NK-92 (cell line): ENCODE measurements around the gene WDPCP.
A peak's percentile ranks its signal among the peaks of the same experiment; 100 is the strongest.
"Not testable (repeated sequence)": the region's sequence is repeated elsewhere in the genome, so short reads cannot be mapped to it uniquely, and the experiment has no call there.

Experiments
- DNase-seq: peaks from one replicate; lab custom pipeline; 2025; ENCODE audit not compliant: unreplicated experiment; lab: John Stamatoyannopoulos, UW

Gene WDPCP, protein sequence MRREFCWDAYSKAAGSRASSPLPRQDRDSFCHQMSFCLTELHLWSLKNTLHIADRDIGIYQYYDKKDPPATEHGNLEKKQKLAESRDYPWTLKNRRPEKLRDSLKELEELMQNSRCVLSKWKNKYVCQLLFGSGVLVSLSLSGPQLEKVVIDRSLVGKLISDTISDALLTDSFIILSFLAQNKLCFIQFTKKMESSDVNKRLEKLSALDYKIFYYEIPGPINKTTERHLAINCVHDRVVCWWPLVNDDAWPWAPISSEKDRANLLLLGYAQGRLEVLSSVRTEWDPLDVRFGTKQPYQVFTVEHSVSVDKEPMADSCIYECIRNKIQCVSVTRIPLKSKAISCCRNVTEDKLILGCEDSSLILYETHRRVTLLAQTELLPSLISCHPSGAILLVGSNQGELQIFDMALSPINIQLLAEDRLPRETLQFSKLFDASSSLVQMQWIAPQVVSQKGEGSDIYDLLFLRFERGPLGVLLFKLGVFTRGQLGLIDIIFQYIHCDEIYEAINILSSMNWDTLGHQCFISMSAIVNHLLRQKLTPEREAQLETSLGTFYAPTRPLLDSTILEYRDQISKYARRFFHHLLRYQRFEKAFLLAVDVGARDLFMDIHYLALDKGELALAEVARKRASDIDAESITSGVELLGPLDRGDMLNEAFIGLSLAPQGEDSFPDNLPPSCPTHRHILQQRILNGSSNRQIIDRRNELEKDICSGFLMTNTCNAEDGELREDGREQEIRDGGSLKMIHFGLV

DNA sequence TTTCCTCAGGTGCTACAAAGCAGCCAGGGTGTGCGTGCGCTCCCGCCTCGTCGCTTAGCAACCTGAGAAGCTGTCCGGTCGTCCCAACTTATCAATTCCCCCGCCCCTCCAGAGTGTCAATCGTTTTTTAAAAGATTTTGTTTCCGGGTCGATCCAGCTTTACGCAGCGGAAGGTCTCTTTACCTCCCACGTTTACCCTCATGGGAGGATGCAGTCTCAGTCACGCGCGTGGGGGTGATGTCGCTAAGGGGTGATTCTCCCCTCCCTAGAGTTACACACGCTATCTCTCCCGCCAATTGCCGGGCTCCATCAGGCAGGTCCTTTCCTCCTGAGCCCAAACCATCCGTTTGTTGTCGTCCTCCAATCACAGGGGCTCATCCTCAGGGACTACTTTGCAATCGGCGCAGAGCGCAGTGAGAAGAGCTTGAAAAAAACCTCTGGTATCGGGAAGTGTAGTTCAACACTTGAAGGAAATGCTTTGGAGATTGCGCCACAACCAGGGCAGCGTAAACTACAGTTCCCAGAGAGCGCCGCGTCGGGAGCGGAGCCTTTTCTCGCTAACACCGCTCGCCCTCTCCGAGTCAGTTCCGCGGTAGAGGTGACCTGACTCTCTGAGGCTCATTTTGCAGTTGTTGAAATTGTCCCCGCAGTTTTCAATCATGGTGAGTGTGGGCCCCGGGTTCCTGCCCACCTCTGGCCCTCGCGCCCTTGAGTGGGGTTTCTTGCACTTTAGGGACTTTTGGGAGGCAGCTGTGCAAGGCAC lies at the start of gene WDPCP, which contains the start of gene MDH1:
Gene WDPCP (minus strand): TSS at position 93 of the 763 bp plus-strand sequence. CDS start 206 bp downstream, outside the sequence.
Gene MDH1 (plus strand): TSS at position 579 of the 763 bp plus-strand sequence. CDS start 81 bp downstream, at position 660.
- DNase-seq: peak; percentile 79

DNA sequence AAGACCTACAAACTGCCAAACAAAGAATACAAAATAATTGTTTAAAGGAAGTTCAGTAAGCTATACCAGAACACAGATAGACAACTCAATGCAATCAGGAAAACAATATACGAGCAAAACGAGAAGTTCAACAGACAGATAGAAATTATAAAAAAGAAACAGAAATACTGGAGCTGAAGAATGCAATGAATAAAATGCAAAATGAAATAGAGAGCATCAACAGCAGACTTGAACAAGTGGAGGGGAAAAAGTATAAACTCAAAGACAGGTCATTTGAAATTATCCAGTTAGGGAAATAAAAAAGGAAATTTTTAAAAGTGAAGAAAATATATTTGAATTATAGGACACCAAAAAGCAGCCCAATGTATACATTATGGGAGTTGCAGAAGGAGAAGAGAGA lies 44.1 kb upstream of the WDPCP start:
- no peak for DNase-seq

DNA sequence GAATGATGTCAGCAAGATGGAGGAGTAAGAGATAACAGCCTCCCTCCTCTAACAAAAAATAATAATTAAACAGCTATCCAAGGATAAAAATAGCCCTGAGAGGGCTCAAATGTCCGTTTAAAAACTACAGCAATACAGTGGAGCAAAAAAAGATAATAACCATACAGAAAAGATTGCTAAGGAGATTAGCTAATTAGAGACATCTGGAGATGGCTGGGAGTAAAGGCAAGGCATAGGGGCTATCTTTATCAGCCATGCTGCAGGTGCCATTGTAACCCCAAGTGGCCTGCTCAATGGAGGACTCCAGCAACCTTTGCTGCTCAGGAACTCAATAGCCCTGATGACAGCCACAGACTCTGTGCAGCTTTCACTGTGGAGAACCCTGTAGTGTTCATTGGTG lies 43.2 kb upstream of the WDPCP start:
- no peak for DNase-seq

DNA sequence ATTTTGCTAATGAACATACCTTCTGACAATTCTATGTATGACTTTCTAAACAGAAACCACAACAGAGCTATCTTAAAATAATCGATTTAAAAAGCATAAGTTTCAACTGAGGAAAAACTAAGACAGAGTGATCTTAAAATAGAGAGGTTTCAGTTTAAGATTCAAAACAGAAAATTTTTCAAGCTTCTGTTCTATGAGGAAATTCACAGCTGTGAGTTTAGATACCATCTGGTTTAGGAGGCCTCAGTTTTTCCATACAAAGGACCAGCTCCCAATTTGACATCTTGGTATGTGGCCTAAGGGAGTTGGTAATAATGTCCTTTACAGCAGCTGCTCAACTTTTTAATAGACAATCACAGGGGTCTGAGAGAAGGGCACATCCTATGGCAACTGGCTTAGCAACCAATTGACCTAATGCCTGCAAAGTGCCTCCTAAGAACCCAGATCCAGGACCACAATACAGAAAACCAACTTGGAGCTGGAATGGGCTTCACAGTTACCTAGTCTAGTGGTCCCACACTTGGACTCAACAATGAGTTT lies 40.2 kb upstream of the WDPCP start:
- DNase-seq: no peak

DNA sequence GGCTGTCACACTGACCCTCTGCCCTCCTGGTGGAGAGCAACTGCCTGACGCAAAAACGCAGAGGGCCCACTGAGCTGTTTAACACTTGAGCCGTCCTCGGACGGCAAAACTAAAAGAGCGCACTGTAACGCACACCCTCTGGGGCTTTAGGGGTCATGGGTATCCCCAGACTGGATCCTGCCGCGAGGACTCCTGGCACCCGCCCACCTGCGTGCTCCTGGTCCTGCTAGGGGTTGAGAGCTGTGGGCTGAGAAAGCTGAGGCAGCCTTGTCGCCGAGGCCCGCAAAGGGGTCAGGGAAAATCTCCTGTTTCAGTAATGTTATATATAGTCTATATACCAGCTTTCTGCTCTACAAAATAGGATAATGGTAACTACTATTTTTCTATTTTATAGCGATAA lies 39.6 kb upstream of the WDPCP start:
- no peak for DNase-seq

DNA sequence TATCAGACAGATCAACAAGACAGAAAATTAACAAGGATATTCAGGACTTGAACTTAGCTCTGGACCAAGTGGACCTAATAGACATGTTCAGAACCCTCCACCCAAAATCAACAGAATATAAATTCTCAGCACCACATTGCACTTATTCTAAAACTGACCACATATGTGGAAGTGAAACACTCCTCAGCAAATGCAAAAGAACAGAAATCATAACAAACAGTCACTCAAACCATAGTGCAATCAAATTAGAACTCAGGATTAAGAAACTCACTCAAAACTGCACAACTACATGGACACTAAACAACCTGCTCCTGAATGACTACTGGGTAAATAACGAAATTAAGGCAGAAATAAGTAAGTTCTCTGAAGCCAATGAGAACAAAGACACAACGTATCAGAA lies 35.5 kb upstream of the WDPCP start:
- not testable (repeated sequence) for DNase-seq

DNA sequence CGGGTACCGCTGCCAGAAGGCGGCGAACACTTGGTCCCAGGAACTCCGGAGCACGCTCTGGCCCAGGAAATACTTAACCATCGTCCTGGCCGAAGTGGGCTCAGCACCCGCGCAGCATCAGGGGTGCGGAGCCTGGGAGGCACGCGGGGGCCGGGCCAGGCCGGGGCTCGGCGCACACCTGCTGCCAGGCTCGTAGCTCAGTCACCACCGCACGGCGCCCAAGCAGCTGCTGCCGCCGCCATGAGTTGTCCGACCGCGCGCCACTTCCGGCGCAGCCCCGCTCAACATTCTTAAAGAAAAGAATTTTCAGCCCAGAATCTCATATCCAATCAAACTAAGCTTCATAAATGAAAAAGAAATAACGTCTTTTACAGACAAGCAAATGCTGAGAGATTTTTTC lies 34.5 kb upstream of the WDPCP start:
- DNase-seq: no peak

DNA sequence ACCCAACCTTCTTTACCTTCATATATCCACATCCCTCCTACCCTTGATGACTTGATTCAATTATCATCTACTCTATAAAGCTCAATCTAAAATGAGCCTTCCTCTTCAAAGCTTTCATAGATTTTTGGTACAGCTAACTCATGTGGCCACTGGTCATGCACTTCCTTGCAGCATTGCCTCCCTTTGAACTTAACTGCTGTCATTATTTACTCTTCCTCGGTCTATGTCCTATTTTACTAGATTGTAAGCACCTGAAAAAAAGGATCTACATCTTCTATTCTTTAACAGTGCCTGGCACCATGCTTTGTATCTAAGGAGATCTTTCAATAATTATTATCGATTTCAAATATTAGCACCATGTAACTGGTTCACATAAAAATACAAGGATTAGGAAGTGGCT lies 31.1 kb upstream of the WDPCP start:
- DNase-seq: no peak

DNA sequence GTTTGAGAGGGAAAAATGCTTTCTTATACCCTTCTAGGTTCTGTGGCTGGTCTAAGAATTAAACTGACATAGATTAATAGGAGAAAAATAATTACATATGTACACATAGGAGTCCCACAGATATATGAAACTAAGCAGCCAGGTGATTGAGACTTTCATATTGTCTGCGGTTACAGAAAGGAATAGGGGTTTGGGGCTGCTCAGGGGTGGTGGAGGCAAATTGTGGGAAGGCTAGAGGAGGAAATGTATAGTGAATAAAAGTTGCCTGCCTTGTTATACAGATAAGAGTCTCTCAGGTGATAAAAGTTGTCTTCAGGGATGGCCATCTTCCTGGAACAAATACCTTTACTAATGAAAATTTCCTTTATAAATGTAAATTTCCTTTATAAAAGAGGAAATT lies 29.1 kb upstream of the WDPCP start:
- no peak for DNase-seq

DNA sequence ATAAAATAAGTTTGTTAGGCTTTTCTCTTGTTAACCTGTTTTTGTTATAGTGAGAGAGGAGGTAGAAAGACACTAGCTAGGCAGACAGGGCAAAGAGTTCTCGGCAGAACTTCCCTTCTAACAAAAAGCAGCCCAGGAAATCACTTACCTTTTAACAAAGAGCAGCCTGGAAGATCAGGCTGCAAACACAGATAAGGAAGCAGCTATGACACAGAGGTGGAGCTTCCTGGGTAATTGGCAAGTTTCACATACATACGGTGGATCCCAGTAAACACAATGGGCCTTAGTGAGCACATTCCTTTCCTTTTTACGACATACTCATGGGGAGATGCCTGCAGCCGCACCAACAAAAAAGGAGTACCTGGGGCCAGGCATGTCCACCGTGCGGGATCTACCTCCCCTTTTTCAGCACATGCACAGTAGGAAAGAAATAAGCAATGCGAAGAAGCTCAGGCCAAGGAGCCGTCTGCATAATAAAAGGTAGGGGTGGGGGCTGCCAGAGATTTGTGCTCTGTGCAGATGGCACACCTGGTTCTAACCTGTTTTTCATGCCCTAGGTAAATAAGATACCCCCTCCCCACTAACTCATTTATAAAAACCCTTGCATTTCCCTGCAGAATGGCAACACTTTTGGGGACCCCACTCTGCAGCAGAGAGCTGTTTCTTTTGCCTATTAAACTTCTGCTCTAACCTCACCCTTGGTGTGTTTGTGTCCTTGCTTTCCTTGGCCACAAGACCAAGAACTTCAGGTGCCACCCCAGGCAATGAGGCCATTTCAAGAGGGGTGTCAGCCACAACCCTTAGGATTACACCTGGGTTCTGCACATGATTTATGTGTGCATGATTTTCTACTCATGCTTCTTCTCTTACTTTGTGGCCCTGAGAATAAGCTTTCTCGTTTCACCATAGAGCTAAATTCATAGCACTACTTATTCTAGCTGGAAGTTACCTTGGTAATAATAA lies 27.0 kb upstream of the WDPCP start:
- DNase-seq: no peak

DNA sequence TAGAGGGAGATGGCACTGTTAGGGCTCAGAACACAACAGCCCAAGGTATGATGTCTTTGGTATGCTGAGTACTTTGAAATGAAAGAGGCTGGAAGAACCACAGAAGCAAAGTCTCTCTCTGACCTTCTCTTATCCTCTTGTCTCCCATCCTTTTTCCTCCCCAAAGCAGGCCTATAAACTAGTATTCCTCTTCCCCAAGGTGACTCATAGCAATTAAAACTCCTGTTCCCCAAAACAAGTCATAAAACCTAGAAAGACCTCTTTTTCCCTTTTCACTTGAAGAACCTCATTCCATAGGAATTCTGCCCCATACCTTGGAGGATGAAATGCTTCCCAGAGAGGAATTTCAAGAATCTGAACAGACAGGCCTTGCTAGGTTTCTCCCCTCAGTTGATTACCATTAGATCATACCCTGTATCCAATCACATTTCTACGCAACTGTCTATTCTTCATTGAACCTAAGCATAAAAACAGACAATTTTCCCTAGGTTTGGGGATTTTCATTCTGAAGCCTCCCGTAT lies 26.2 kb upstream of the WDPCP start:
- no peak for DNase-seq

DNA sequence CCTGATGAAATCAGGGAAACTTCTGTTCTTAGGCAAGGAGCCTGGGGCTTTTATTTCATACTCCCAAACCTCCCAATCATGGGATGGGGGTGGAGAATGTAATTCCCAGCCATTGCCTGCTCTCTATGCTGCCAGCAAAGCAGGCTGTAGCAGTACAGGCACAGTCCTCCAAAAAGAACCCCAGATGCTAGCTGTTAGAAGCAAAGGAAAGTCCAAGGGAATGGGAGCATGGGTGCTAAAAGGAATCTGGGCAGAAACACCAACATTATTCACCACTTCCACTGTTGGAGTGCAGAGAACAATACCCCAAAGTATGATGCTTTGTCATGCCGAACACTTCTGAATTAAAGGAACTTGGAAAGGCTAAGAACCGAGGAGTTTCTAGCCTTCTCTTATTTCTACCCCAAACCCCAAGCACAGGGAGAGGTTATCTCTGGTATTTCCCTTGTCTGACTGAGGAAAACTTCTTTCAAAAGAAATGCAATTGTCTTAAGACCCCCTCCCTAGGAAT lies 25.2 kb upstream of the WDPCP start:
- no peak for DNase-seq

DNA sequence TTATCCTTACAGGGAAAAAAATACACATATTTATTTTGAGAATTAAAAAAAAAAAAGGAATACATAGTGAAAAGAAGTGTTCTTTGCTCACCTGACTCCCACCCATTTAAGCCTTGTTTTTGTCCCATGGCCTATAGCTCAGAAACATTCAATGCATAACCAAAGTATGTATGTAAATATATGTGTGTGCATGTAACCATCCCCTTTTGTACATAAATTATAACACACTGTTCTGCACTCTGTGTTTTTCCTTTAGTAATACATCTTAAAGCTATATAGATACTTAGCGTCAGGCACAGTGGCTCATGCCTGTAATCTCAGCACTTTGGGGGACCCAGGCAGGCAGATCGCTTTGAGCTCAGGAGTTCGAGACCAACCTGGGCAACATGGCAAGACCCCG lies 22.2 kb upstream of the WDPCP start:
- DNase-seq: no peak

DNA sequence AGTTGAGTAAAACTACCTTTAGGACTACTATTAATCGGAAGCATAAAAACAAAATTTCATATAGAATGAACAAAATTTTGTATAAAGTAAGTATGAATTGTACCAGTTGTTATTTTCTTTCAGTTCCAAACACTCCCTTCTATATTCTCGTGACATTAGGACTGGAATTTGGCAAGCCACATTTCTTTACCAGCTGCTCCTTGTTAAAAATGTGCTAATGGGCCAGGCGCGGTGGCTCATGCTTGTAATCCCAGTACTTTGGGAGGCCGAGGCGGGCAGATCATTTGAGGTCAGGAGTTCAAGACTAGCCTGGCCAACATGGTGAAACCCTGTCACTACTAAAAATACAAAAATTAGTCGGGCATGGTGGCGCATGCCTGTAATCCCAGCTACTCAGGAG lies 20.6 kb upstream of the WDPCP start:
- DNase-seq: not testable (repeated sequence)

DNA sequence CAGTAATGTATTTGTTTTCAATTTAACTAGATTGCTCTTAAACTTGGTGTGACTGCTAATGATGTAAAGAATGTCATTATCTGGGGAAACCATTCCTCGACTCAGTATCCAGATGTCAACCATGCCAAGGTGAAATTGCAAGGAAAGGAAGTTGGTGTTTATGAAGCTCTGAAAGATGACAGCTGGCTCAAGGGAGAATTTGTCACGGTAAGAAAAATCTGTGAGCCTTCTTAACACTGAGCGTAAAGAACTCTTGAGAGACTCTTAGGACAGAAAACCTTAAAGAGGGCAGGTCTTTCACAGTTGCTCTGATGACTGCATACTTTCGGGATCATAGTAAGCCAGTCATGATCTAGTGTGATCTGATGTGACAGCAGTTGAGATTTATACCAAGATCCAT lies 16.4 kb upstream of the WDPCP start:
- no peak for DNase-seq

DNA sequence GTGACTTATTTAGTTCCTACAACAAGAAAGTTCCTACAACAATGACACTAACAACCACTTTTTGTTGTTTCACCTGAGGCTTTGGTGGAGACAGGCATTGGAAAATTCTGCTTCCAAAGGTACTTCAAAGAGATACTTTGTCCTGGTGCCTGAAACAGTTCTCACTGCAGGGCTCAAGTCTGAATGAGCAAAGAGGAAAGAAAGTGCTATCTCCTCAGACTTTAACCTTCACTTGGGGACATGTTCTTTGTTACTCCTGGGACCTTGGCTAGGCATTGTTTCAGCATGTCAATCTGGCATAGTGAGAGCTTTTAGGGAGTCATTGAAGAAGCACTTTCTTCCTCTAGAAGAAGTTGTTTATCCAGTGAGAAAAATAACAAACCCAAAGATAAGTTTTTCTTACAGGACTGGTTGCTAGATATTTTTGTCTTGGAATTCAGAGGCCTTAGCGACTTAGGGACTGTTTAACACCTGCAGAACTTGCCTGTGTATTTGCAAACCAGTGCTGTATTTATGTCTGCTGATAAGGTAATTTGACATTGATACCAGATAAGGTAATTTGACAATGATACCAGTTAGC lies 12.7 kb upstream of the WDPCP start:
- no peak for DNase-seq

DNA sequence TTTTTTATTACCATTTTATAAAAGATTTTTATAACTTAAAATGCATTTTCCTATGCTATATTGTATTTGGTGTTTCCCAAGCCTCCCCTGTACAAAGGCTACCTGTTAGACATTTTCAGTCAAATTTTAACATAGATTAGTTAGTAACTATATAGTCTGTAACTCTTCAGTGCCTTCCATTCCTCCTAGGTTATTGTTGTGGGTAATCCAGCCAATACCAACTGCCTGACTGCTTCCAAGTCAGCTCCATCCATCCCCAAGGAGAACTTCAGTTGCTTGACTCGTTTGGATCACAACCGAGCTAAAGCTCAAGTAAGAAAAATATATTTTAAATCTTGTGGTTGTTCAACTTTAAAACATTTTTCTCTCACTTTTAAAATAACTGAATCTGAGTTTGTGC lies 10.7 kb upstream of the WDPCP start:
- no peak for DNase-seq

DNA sequence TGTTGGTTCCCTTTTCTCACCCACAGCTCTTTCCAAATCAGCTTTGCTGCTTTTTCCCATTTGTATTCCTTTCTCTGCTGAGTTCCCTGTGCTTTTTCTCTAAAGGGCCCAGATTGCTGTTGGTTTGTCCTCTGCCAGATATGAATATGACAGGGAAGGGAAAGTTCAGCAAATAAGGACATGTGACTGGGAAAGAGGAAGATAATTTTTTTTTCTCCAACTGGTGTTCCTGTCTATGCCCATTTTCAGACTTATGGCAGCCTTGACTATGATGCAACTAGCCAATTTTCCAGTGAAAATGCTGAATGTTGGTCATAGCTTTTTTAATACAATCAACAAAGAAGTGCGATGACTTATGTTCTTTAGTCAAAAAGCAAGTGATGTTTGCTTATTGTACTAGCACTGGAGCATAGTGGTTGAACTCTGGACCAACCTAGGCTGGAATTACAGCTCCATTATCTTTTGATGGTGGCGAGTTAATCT lies 8.2 kb upstream of the WDPCP start:
- DNase-seq: no peak

DNA sequence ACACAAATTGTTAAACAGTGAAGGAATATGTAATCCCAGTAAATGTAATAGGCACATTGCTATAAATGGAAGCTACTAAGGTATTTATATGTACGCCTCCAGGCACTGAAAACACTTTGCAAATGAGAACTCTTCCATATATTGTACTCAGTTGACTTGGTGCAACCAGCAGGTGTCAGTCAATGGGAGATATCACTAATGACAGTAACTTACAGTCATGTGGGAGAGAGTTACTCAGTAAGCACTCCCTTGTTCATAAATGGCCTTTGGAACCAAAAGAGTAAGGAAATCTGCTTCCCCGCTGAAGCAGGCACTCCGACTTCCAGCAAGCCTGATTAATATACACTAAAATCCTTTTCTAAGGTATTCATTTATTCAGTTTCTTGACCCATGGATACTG lies 6.4 kb upstream of the WDPCP start:
- no peak for DNase-seq
